HG03097 (cell line): ENCODE results near the gene GRPEL2.
"Not testable (repeated sequence)": the region's sequence is repeated elsewhere in the genome, so short reads cannot be mapped to it uniquely, and the experiment has no call there.

Source experiments
- ATAC-seq: cut with Tn5 transposase; IDR thresholded peaks from one replicate; pipeline ENCODE4 v1.9.1; 2021; ENCODE audit not compliant: unreplicated experiment, low FRiP score

Gene GRPEL2

GRCh38 chr5:149391076-149391475 is 45.8 kb downstream of the GRPEL2 start:
- not testable (repeated sequence) for ATAC-seq

- ATAC-seq = no peak
These were observed 46.2 kb downstream of the GRPEL2 start for GRCh38 chr5:149391524-149391923.

- no peak for ATAC-seq
These were observed 47.4 kb downstream of the GRPEL2 start for GRCh38 chr5:149392718-149393117.

GRCh38 chr5:149394996-149395395 is 49.7 kb downstream of the GRPEL2 start:
- ATAC-seq = not testable (repeated sequence)

- ATAC-seq = no peak
These were observed 52.2 kb downstream of the GRPEL2 start for GRCh38 chr5:149397530-149397929.

GRCh38 chr5:149398747-149399266 is 53.5 kb downstream of the GRPEL2 start:
- ATAC-seq = not testable (repeated sequence)

GRCh38 chr5:149399775-149400174 is 54.5 kb downstream of the GRPEL2 start:
- ATAC-seq = no peak

GRCh38 chr5:149400304-149400703 is 55.0 kb downstream of the GRPEL2 start:
- no peak for ATAC-seq

GRCh38 chr5:149401051-149401450 is 55.8 kb downstream of the GRPEL2 start:
- no peak for ATAC-seq

GRCh38 chr5:149402291-149402690 is 57.0 kb downstream of the GRPEL2 start:
- ATAC-seq = no peak
